Retinal pigment epithelial cell (primary cell): ENCODE data around the gene NRXN2.

Experiments used
- DNase-seq: peaks from one replicate; pipeline ENCODE4 v3.0.0-alpha.2; 2010; ENCODE audit warnings: low read depth
- H3K4me3 ChIP-seq: 2 replicates; pipeline ENCODE4 v1.5.1; 2011; ENCODE audit warnings: mild to moderate bottlenecking, low read length, control low read depth, moderate library complexity
- CTCF ChIP-seq: conservative IDR thresholded peaks from 2 replicates; pipeline ENCODE4 v1.5.1; 2011; ENCODE audit warnings: low read depth, low read length, control low read depth, inconsistent platforms

Gene NRXN2

GRCh38 chr11:64627371-64627770 lies 95.6 kb downstream of the NRXN2 start:
- no peak overlapping the region for H3K4me3 ChIP-seq
- TF ChIP-seq CTCF = no peak
- DNase-seq = no peak

GRCh38 chr11:64626637-64627036 lies 96.4 kb downstream of the NRXN2 start:
- DNase-seq = no peak
- H3K4me3 ChIP-seq = no peak overlapping the region
- TF ChIP-seq CTCF = no peak

- TF ChIP-seq CTCF = no peak
- no peak for DNase-seq
Observed at GRCh38 chr11:64624883-64625481, 98.0 kb downstream of the NRXN2 start.

GRCh38 chr11:64622681-64623080 lies 100.3 kb downstream of the NRXN2 start:
- no peak for DNase-seq
- H3K4me3 ChIP-seq = no peak overlapping the region
- TF ChIP-seq CTCF = no peak

More at GRCh38 chr11:64624883-64625481, 98.0 kb downstream of the NRXN2 start:
- H3K4me3 ChIP-seq = no peak overlapping the region

GRCh38 chr11:64621283-64622019 lies 101.5 kb downstream of the NRXN2 start:
- DNase-seq = no peak
- TF ChIP-seq CTCF = no peak
- H3K4me3 ChIP-seq = no peak overlapping the region

GRCh38 chr11:64620381-64620971 lies 102.5 kb downstream of the NRXN2 start:
- no peak for TF ChIP-seq CTCF
- DNase-seq = peak; percentile 12
- no peak overlapping the region for H3K4me3 ChIP-seq
